Nucleus accumbens (tissue), 56 donors: ENCODE data around the gene ZFP36.
A peak's percentile ranks its signal among the peaks of the same experiment; 100 is the strongest.

Experiments used
- DNase-seq, 56 donors: peaks; one replicate each; lab custom pipeline; 2025; lab: John Stamatoyannopoulos, UW

Gene ZFP36

GRCh38 chr19:39415111-39416046 lies 8.7 kb downstream of the ZFP36 start:
- DNase-seq: no peak

GRCh38 chr19:39416152-39417120 lies 9.8 kb downstream of the ZFP36 start:
- no peak for DNase-seq

- DNase-seq: no peak
Observed at GRCh38 chr19:39417463-39418181, 11.0 kb downstream of the ZFP36 start.

DNA sequence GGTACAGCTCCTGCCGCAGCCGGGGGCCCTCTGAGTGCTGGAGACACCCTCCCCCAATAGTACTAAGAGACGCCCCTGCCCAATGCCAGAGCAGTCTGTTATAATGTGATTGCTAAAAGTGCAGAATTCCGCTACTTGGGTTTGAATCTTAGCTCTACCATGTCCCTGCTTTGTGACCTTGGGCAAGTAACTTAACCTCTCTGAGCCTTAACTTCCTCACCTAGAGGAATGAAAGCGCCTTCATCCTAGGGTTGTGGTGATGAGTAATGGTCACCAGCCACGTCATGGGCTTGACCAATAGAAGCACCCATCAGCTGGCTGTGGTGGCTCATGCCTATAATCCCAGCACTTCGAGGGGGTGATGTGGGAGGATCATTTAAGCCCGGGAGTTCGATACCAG lies 12.4 kb downstream of the ZFP36 start:
- DNase-seq: no peak

DNA sequence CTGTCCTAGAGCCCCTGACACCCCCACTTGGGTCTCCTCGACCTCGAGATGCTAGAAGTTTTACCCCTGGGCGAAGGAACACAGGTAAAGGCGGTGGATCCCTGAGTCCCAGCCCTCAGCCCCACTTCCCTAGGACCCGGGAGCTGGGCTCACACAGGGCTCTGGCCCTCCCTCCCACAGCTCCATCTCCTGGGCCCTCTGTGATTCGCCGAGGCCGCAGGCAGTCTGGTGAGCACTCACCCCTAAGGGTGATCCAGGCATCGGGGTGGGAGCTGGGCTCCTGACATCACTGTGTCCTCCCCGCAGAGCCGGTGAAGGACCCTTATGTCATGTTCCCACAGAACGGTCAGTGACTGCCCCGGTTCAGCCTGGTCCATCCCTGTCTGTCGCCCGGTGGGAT lies 14.1 kb downstream of the ZFP36 start:
- DNase-seq: no peak

- no peak for DNase-seq
Observed at GRCh38 chr19:39422020-39422419, 15.4 kb downstream of the ZFP36 start.

- DNase-seq: no peak
Observed at GRCh38 chr19:39423258-39424086, 16.8 kb downstream of the ZFP36 start.

- no peak for DNase-seq
Observed at GRCh38 chr19:39424934-39425333, 18.3 kb downstream of the ZFP36 start.

GRCh38 chr19:39425744-39426143 lies 19.1 kb downstream of the ZFP36 start:
- no peak for DNase-seq

DNA sequence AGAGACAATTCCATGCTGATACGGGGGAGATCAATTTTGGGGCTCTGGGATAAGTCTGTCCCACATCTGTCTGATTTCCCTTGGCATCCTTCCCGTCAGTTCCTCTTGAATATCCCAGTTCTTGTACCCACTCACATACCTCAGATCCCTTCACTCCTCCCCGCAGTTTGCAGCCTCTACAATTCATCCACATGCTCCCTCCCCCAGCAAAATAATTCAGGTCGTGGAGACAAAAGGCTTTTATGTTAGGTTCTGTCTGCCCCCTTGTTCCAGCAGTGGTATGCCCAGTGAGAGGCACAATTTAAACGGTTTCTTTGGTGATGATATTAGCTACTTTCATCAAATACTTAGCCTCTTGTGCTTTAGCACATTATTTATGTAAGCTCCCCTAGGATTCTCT lies 19.5 kb downstream of the ZFP36 start:
- DNase-seq: no peak

GRCh38 chr19:39427707-39428106 lies 21.1 kb downstream of the ZFP36 start:
- DNase-seq: no peak

DNA sequence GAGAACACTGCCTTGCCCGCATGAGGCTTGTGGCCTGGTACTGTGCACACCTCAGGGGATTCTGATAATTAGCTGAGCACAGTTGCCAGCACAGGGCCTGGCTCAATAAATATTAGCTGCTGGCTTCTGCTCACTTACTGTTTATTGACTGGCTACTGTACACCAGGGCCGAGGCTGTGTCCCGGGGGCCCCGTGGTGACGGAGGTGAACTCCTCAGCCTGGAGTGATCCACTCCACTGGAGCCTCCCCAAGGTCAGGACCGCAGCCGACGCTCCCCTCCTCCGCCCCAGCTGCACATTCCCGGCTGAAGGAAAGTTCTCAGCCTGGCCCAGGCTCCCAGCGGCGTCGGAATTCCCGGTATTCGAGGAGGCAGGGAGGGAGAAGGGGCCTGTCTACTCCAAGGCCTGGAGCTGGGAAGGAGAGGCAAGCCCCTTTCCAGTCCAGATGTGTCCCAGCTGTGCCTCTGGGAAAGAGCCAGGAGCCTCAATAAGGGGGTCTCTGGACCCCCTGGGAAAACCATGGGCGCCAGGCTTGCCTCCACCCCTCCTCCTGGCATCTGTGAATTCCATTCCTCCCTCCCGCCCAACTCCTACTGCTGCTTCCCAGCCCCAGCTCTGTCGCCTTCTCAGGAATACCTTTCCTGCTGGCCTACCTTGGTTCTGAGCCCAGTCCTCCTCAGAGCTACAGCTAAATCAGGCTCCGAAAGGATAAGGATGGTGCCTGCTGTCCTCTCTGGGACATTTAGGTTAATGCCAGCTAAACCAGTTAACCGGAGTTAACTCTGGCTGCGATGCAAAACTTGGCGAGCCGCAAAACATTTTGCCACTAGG lies 21.9 kb downstream of the ZFP36 start:
- no peak for DNase-seq

GRCh38 chr19:39430675-39431593 lies 24.3 kb downstream of the ZFP36 start:
- peak in 2 of 56 donors; percentile 6 to 13 for DNase-seq

DNA sequence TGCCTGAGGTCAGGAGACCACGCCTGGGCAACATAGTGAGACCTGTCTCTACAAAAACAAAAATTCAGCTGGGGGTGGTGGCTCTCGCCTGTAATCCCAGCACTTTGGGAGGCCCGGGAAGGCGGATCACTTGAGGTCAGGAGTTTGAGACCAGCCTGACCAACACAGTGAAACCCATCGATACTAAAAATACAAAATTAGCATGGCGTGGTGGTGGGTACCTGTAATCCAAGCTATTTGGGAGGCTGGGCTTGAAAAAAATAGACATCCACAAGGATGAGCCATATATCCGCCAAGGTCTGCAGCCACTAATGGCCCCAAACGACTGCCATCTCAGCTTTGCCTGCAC lies 26.0 kb downstream of the ZFP36 start:
- DNase-seq: no peak

DNA sequence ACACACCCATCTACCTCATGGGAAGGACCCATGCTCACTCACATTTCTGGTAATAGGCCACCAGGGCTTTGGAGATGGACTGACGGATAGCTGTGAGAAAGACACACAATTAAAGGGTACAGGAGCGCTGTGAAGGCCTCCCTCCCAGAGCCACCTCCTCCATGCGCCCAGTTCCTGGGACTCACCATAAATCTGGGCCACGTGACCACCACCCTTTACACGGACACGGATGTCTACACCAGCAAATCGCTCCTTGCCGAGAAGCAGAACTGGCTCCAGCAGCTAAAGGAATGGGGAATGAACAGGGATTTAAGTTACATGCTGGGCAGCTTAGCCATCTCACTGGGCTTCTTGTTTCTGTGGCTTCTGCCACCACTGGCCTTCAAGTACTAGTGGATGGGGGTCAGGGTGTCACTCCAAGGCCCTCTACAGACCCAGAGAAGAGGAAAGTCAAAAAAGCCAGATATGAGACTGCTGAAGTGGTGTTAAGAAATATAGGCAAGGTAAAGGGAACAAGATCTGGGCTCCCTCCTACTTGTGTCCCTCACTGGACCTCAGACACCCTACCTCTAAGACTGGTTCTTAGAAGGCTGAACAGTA lies 26.9 kb downstream of the ZFP36 start:
- DNase-seq: no peak

DNA sequence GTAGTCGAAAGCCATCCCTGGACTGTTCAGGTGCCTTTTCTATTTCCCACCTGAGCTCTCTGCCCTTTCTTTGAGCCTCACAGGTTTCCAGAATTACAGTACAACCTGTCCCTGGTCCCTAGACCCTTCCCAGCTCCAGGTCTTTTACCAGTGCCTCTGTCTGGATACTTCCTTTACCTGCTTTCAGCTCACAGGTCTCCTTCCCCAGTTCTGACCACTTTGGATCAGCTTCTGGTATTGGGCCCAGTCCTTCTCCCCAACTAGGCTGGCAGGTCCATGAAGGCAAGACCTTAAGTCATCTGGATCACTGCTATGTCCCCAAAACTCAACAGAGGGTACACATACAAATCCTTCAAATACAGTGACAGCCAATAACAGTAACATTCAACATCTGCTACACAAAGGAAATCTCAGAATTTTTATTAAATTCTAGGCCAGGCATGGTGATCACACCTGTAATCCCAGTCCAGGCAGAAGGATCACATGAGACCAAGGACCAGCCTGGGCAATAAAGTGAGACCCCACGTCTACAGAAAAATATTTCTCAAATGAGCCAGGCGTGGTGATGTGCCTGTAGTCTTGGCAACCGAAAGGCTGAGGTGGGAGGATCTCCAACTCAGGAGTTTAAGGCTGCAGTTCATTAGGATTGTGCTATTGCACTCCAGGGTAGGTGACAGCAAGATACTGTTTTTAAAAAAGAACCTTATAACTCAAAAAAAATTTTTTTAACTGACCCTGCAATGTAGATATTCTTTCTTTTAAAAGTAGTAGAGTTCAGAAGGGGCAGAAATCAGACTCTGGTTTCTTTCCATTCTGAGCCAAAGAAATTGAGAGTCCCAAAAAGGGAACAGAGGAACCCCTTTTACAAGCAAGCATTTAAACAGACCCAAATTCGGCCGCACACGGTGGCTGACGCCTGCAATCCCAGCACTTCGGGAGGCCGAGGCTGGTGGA lies 27.8 kb downstream of the ZFP36 start:
- no peak for DNase-seq
